Bronchial epithelial cell (primary cell): ENCODE data around the gene ATP9A. TPM values are rescaled to one million over a fixed set of nuclear protein-coding genes. Genes with fewer than 3 reads are reported as not detected.

Source experiments
- DNase-seq: peaks from one replicate; pipeline ENCODE4 v3.0.0-alpha.2; 2010; ENCODE audit warnings: low read depth
- FAIRE-seq: peaks from 2 replicates; lab custom pipeline; 2011; peaks lifted over from hg19 to GRCh38; lab: Jason Lieb, UNC
- H3K27me3 ChIP-seq: 2 replicates; pipeline ENCODE4 v1.5.1; 2011; ENCODE audit warnings: low read length; ENCODE audit not compliant: control insufficient read depth, insufficient read depth
- H3K36me3 ChIP-seq: 2 replicates; pipeline ENCODE4 v1.5.1; 2011; ENCODE audit warnings: low read length; ENCODE audit not compliant: control insufficient read depth, insufficient read depth
- H3K4me3 ChIP-seq: 2 replicates; pipeline ENCODE4 v1.5.1; 2011; ENCODE audit warnings: mild to moderate bottlenecking, low read depth, low read length, control low read depth
- CTCF ChIP-seq: IDR thresholded peaks from 2 replicates; pipeline ENCODE4 v1.5.1; 2011; ENCODE audit warnings: mild to moderate bottlenecking, moderate library complexity, low read length, control low read depth, inconsistent platforms; ENCODE audit not compliant: insufficient read depth, severe bottlenecking
- total RNA-seq: library from RNA; depleted of rRNA; stranded (reverse); fragments of >200 nt; gene quantifications from 2 replicates; pipeline ENCODE4 v1.2.1, GENCODE V29; 2014

ATP9A gene
- total RNA-seq, 1 donor from 2014 or later = 26.3 TPM

- no peak for TF ChIP-seq CTCF
- Histone ChIP-seq H3K4me3 (no peak overlapping the region), H3K27me3 (peaks cover 22% of the 10 kb centered on the region), H3K36me3 (no peaks in the 10 kb centered on the region)
- DNase-seq = no peak
- FAIRE-seq = no peak
Measured at GRCh38 chr20:51799401-51799860, 31.2 kb upstream of the ATP9A start.

GRCh38 chr20:51797357-51798025 is 29.3 kb upstream of the ATP9A start:
- no peaks in the 10 kb centered on the region for H3K36me3 ChIP-seq
- FAIRE-seq = no peak

GRCh38 chr20:51796340-51796739 is 28.1 kb upstream of the ATP9A start:
- Histone ChIP-seq H3K27me3 (peaks cover 19% of the 10 kb centered on the region), H3K4me3 (no peak overlapping the region), H3K36me3 (no peaks in the 10 kb centered on the region)
- FAIRE-seq = no peak
- DNase-seq = no peak
- no peak for TF ChIP-seq CTCF

More at GRCh38 chr20:51797357-51798025, 29.3 kb upstream of the ATP9A start:
- peaks cover 23% of the 10 kb centered on the region for H3K27me3 ChIP-seq
- no peak for TF ChIP-seq CTCF
- no peak for DNase-seq
- no peak overlapping the region for H3K4me3 ChIP-seq

GRCh38 chr20:51792960-51793359 is 24.8 kb upstream of the ATP9A start:
- no peak overlapping the region for H3K4me3 ChIP-seq
- DNase-seq (no peak), FAIRE-seq (no peak)
- no peaks in the 10 kb centered on the region for H3K36me3 ChIP-seq
- H3K27me3 ChIP-seq = peaks cover 4% of the 10 kb centered on the region
- TF ChIP-seq CTCF = no peak

GRCh38 chr20:51791626-51792025 is 23.4 kb upstream of the ATP9A start:
- H3K4me3 ChIP-seq = no peak overlapping the region
- no peak for TF ChIP-seq CTCF
- H3K36me3 ChIP-seq = no peaks in the 10 kb centered on the region
- H3K27me3 ChIP-seq = peaks cover 2% of the 10 kb centered on the region
- no peak for DNase-seq
- no peak for FAIRE-seq

GRCh38 chr20:51790256-51790655 is 22.1 kb upstream of the ATP9A start:
- Histone ChIP-seq H3K4me3 (no peak overlapping the region), H3K27me3 (peaks cover 2% of the 10 kb centered on the region), H3K36me3 (no peaks in the 10 kb centered on the region)
- TF ChIP-seq CTCF = no peak
- DNase-seq (no peak), FAIRE-seq (no peak)
